Rectal smooth muscle tissue (tissue), 1 donor: ENCODE data around the gene RS1.

Source experiments
- H3K27ac ChIP-seq: one replicate; pipeline ENCODE4 v1.7.0; 2013; ENCODE audit warnings: low read depth, low read length, inconsistent platforms
- H3K27me3 ChIP-seq: one replicate; pipeline ENCODE4 v1.7.0; 2013; ENCODE audit warnings: low read length; ENCODE audit not compliant: control insufficient read depth, insufficient read depth
- H3K36me3 ChIP-seq: one replicate; pipeline ENCODE4 v1.7.0; 2013; ENCODE audit warnings: low read length; ENCODE audit not compliant: control insufficient read depth, insufficient read depth
- H3K4me1 ChIP-seq: one replicate; pipeline ENCODE4 v1.7.0; 2013; ENCODE audit warnings: low read length; ENCODE audit not compliant: control insufficient read depth, insufficient read depth
- H3K4me3 ChIP-seq: one replicate; pipeline ENCODE4 v1.7.0; 2013; ENCODE audit warnings: low read length
- H3K9ac ChIP-seq: one replicate; pipeline ENCODE4 v1.7.0; 2013; ENCODE audit warnings: low read length

Gene RS1

GRCh38 chrX:18672008-18672407, at the start of gene RS1:
Gene RS1, minus strand, starts transcription at chrX:18672108. Its CDS starts 40 bp downstream, at chrX:18672068.
- Histone ChIP-seq H3K27me3 (no peaks in the 10 kb centered on the region), H3K9ac (no peak within 1 kb of the TSS)

GRCh38 chrX:18719852-18720251, 47.9 kb upstream of the RS1 start:
- H3K27ac ChIP-seq = no peak overlapping the region
- no peaks in the 10 kb centered on the region for H3K27me3 ChIP-seq
- no peak overlapping the region for H3K9ac ChIP-seq
- H3K4me1 ChIP-seq = no peaks in the 10 kb centered on the region
- no peak overlapping the region for H3K4me3 ChIP-seq
- no peaks in the 10 kb centered on the region for H3K36me3 ChIP-seq

More at GRCh38 chrX:18672008-18672407, at the start of gene RS1:
- H3K4me1 ChIP-seq = no peaks in the 10 kb centered on the region
- H3K27ac ChIP-seq = no peak within 1 kb of the TSS
- H3K36me3 ChIP-seq = no peaks in the 10 kb centered on the region
- no peak within 1 kb of the TSS for H3K4me3 ChIP-seq

GRCh38 chrX:18714910-18715309, 43.0 kb upstream of the RS1 start:
- H3K27me3 ChIP-seq = no peaks in the 10 kb centered on the region
- H3K27ac ChIP-seq = no peak overlapping the region
- no peak overlapping the region for H3K9ac ChIP-seq
- no peaks in the 10 kb centered on the region for H3K4me1 ChIP-seq
- no peaks in the 10 kb centered on the region for H3K36me3 ChIP-seq
- H3K4me3 ChIP-seq = no peak overlapping the region

GRCh38 chrX:18709833-18710232, 37.9 kb upstream of the RS1 start:
- Histone ChIP-seq H3K4me3 (no peak overlapping the region), H3K27ac (no peak overlapping the region), H3K27me3 (no peaks in the 10 kb centered on the region), H3K4me1 (no peaks in the 10 kb centered on the region), H3K36me3 (no peaks in the 10 kb centered on the region), H3K9ac (no peak overlapping the region)

GRCh38 chrX:18707426-18708049, 35.6 kb upstream of the RS1 start, which contains the start of gene PPEF1:
Gene PPEF1, plus strand, starts transcription at chrX:18707645. Its CDS starts 136 bp downstream, at chrX:18707781.
- no peaks in the 10 kb centered on the region for H3K27me3 ChIP-seq
- no peak within 1 kb of the TSS for H3K9ac ChIP-seq
- no peak within 1 kb of the TSS for H3K4me3 ChIP-seq
- no peaks in the 10 kb centered on the region for H3K4me1 ChIP-seq
- no peak within 1 kb of the TSS for H3K27ac ChIP-seq
- H3K36me3 ChIP-seq = no peaks in the 10 kb centered on the region

GRCh38 chrX:18702362-18703195, 30.7 kb upstream of the RS1 start:
- Histone ChIP-seq H3K27ac (no peak overlapping the region), H3K4me3 (no peak overlapping the region), H3K4me1 (no peaks in the 10 kb centered on the region), H3K36me3 (no peaks in the 10 kb centered on the region), H3K9ac (no peak overlapping the region), H3K27me3 (no peaks in the 10 kb centered on the region)

- H3K27ac ChIP-seq = no peak overlapping the region
- no peak overlapping the region for H3K9ac ChIP-seq
- no peak overlapping the region for H3K4me3 ChIP-seq
- no peaks in the 10 kb centered on the region for H3K36me3 ChIP-seq
- no peaks in the 10 kb centered on the region for H3K27me3 ChIP-seq
- no peaks in the 10 kb centered on the region for H3K4me1 ChIP-seq
Measured at GRCh38 chrX:18701621-18702361, 29.9 kb upstream of the RS1 start.

GRCh38 chrX:18698737-18699650, 27.1 kb upstream of the RS1 start:
- Histone ChIP-seq H3K4me1 (no peaks in the 10 kb centered on the region), H3K36me3 (no peaks in the 10 kb centered on the region), H3K9ac (no peak overlapping the region), H3K4me3 (no peak overlapping the region), H3K27me3 (no peaks in the 10 kb centered on the region), H3K27ac (no peak overlapping the region)

- H3K4me3 ChIP-seq = no peak overlapping the region
- H3K27me3 ChIP-seq = no peaks in the 10 kb centered on the region
- H3K4me1 ChIP-seq = no peaks in the 10 kb centered on the region
- no peak overlapping the region for H3K9ac ChIP-seq
- no peaks in the 10 kb centered on the region for H3K36me3 ChIP-seq
- no peak overlapping the region for H3K27ac ChIP-seq
Measured at GRCh38 chrX:18696653-18697052, 24.7 kb upstream of the RS1 start.

GRCh38 chrX:18692541-18692940, 20.6 kb upstream of the RS1 start:
- no peaks in the 10 kb centered on the region for H3K27me3 ChIP-seq
- no peak overlapping the region for H3K9ac ChIP-seq
- H3K4me3 ChIP-seq = no peak overlapping the region
- no peak overlapping the region for H3K27ac ChIP-seq
- no peaks in the 10 kb centered on the region for H3K36me3 ChIP-seq
- no peaks in the 10 kb centered on the region for H3K4me1 ChIP-seq

GRCh38 chrX:18691431-18691830, 19.5 kb upstream of the RS1 start:
- no peaks in the 10 kb centered on the region for H3K4me1 ChIP-seq
- no peaks in the 10 kb centered on the region for H3K36me3 ChIP-seq
- no peak overlapping the region for H3K27ac ChIP-seq
- H3K4me3 ChIP-seq = no peak overlapping the region
- H3K27me3 ChIP-seq = no peaks in the 10 kb centered on the region
- no peak overlapping the region for H3K9ac ChIP-seq
